Measurements from ENCODE around the gene PGD. TPM values are rescaled to one million over a fixed set of nuclear protein-coding genes. Genes with fewer than 3 reads are reported as not detected.
A peak's percentile ranks its signal among the peaks of the same experiment; 100 is the strongest.
"Not testable (repeated sequence)": the region's sequence is repeated elsewhere in the genome, so short reads cannot be mapped to it uniquely, and the experiment has no call there.

Gene PGD
- total RNA-seq, 2 donors from 2014 or later = 48.9 to 63.6 TPM

- TF ChIP-seq, protein P1, sequence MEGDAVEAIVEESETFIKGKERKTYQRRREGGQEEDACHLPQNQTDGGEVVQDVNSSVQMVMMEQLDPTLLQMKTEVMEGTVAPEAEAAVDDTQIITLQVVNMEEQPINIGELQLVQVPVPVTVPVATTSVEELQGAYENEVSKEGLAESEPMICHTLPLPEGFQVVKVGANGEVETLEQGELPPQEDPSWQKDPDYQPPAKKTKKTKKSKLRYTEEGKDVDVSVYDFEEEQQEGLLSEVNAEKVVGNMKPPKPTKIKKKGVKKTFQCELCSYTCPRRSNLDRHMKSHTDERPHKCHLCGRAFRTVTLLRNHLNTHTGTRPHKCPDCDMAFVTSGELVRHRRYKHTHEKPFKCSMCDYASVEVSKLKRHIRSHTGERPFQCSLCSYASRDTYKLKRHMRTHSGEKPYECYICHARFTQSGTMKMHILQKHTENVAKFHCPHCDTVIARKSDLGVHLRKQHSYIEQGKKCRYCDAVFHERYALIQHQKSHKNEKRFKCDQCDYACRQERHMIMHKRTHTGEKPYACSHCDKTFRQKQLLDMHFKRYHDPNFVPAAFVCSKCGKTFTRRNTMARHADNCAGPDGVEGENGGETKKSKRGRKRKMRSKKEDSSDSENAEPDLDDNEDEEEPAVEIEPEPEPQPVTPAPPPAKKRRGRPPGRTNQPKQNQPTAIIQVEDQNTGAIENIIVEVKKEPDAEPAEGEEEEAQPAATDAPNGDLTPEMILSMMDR (IDR thresholded peaks at IDR 0.05) = no peak
- Histone ChIP-seq H3K27me3 (replicated peaks; ENCODE audit: insufficient read depth) (no peaks in the 10 kb centered on the region), H3K4me1 (ENCODE audit: control insufficient read depth in 1 of 2, low read depth in 2 of 2) (no peaks in the 10 kb centered on the region), H3K36me3 (peaks cover 60% of the 10 kb centered on the region), H3K9me3 (no peaks in the 10 kb centered on the region), H3K27ac (peak overlapping the region in 1 of 2 donors; percentile 43), H3K4me3 (no peak overlapping the region)
- ATAC-seq (ENCODE audit: insufficient number of reproducible peaks, low FRiP score, low read depth) = no peak
- DNase-seq (ENCODE audit: low spot score) = no peak
These were observed 16.5 kb downstream of the PGD start for GRCh38 chr1:10415211-10415930.

- not testable (repeated sequence) for H3K4me3 ChIP-seq; ATAC-seq (ENCODE audit: insufficient number of reproducible peaks, low FRiP score, low read depth); H3K4me1 ChIP-seq (ENCODE audit: control insufficient read depth in 1 of 2, low read depth in 2 of 2); H3K27me3 ChIP-seq (replicated peaks; ENCODE audit: insufficient read depth); H3K9me3 ChIP-seq; DNase-seq (ENCODE audit: low spot score)
- peak overlapping the region in 1 of 2 donors; percentile 43 for H3K27ac ChIP-seq
- H3K36me3 ChIP-seq = peaks cover 65% of the 10 kb centered on the region
These were observed 17.1 kb downstream of the PGD start for GRCh38 chr1:10415967-10416366.

DNA sequence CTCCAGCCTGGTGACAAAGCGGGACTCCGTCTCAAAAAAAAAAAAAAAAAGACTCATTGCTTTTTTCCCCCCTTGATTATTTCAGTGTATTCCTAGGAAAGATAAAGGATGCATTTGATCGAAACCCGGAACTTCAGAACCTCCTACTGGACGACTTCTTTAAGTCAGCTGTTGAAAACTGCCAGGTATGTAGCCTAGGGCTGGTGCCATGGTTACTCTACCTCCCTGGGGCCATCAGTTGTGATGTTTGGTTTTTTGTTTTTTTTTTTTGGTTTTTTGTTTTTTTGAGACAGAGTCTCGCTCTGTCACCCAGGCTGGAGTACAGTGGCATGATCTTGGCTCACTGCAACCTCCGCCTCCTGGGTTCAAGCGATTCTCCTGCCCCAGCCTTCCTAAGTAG, 19.9 kb downstream of the PGD start:
- not testable (repeated sequence) for H3K9me3 ChIP-seq; H3K27ac ChIP-seq; H3K27me3 ChIP-seq (replicated peaks; ENCODE audit: insufficient read depth); H3K4me3 ChIP-seq; ATAC-seq (ENCODE audit: insufficient number of reproducible peaks, low FRiP score, low read depth); H3K4me1 ChIP-seq (ENCODE audit: control insufficient read depth in 1 of 2, low read depth in 2 of 2); DNase-seq (ENCODE audit: low spot score)
- peaks cover 48% of the 10 kb centered on the region for H3K36me3 ChIP-seq

- Histone ChIP-seq H3K4me1 (ENCODE audit: control insufficient read depth in 1 of 2, low read depth in 2 of 2) (no peaks in the 10 kb centered on the region), H3K9me3 (no peaks in the 10 kb centered on the region), H3K36me3 (peaks cover 44% of the 10 kb centered on the region), H3K27me3 (replicated peaks; ENCODE audit: insufficient read depth) (no peaks in the 10 kb centered on the region), H3K27ac (no peak overlapping the region), H3K4me3 (no peak overlapping the region)
- TF ChIP-seq, protein P1 (IDR thresholded peaks at IDR 0.05) = no peak
- DNase-seq (ENCODE audit: low spot score) = no peak
- no peak for ATAC-seq (ENCODE audit: insufficient number of reproducible peaks, low FRiP score, low read depth)
These were observed 20.5 kb downstream of the PGD start for GRCh38 chr1:10419351-10419750.

GRCh38 chr1:10421637-10422036, 22.8 kb downstream of the PGD start:
- Histone ChIP-seq H3K4me3 (no peak overlapping the region), H3K27me3 (replicated peaks; ENCODE audit: insufficient read depth) (no peaks in the 10 kb centered on the region), H3K36me3 (peaks cover 36% of the 10 kb centered on the region), H3K27ac (no peak overlapping the region), H3K9me3 (no peaks in the 10 kb centered on the region), H3K4me1 (ENCODE audit: control insufficient read depth in 1 of 2, low read depth in 2 of 2) (no peaks in the 10 kb centered on the region)
- TF ChIP-seq, protein P1 (IDR thresholded peaks at IDR 0.05) = no peak
- ATAC-seq (ENCODE audit: insufficient number of reproducible peaks, low FRiP score, low read depth) (no peak), DNase-seq (ENCODE audit: low spot score) (no peak)

DNA sequence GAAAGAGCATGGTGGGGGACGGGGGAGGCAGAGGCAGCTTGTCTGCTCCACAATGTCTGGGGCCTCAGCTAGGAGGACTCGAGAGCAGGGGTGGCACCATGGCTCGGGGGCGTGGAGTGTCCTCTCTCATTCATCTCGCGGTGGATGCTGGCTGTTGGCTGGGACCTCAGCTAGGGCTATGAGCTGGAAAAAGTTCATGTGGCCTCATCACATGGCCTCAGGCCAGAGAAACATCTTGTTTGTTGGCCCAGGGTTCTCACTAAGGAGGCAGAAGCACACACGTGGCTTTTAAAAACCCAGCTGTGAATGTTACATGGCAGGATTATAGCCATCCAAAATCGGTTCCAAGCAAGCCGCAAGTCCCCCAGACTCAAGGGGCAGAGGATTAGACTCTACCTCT, 25.2 kb downstream of the PGD start:
- no peak for ATAC-seq (ENCODE audit: insufficient number of reproducible peaks, low FRiP score, low read depth)
- DNase-seq (ENCODE audit: low spot score) = no peak
- TF ChIP-seq, protein P1 (IDR thresholded peaks at IDR 0.05) = no peak

More for the DNA sequence above, 25.2 kb downstream of the PGD start:
- Histone ChIP-seq H3K36me3 (peaks cover 20% of the 10 kb centered on the region), H3K27me3 (replicated peaks; ENCODE audit: insufficient read depth) (no peaks in the 10 kb centered on the region), H3K4me1 (ENCODE audit: control insufficient read depth in 1 of 2, low read depth in 2 of 2) (no peaks in the 10 kb centered on the region), H3K27ac (no peak overlapping the region), H3K9me3 (no peaks in the 10 kb centered on the region), H3K4me3 (no peak overlapping the region)

All from thoracic aorta (tissue), 2 donors.